Activated CD4-positive, alpha-beta T cell treated with anti-CD3 and anti-CD28 coated beads for 36 hours (primary cell): Measurements from ENCODE around the gene CFAP46. TPM values are rescaled to one million over a fixed set of nuclear protein-coding genes. Genes with fewer than 3 reads are reported as not detected.
"Not testable (repeated sequence)": the region's sequence is repeated elsewhere in the genome, so short reads cannot be mapped to it uniquely, and the experiment has no call there.

Experiments
- ATAC-seq: fragments of 200-7000 bp; cut with Tn5 transposase; one replicate; pipeline ENCODE4 v1.10.0; 2021; ENCODE audit warnings: mild to moderate bottlenecking, moderate library complexity
- CTCF ChIA-PET: fragments of 350-600 bp; sonication (Branson Sonifier 250); formaldehyde crosslinking; loops from one replicate; lab custom pipeline; 2021; ENCODE audit warnings: antibody characterized with exemption; lab: Charles Lee
- POLR2A ChIA-PET: fragments of 350-600 bp; sonication (Branson Sonifier 250); formaldehyde crosslinking; loops from one replicate; lab custom pipeline; 2021; ENCODE audit warnings: antibody characterized with exemption, inconsistent platforms; lab: Charles Lee
- DNase-seq: peaks from one replicate; pipeline ENCODE4 v3.0.0-alpha.2; 2020
- H3K27ac Mint-ChIP-seq: one replicate; pipeline ENCODE4 v1.8.0; 2021; ENCODE audit warnings: mixed read lengths
- H3K27me3 Mint-ChIP-seq: one replicate; pipeline ENCODE4 v1.8.0; 2021; ENCODE audit warnings: mixed read lengths
- H3K36me3 Mint-ChIP-seq: one replicate; pipeline ENCODE4 v1.8.0; 2021; ENCODE audit warnings: low read depth, mixed read lengths
- H3K4me1 Mint-ChIP-seq: one replicate; pipeline ENCODE4 v1.8.0; 2021; ENCODE audit warnings: mixed read lengths
- H3K4me3 Mint-ChIP-seq: one replicate; pipeline ENCODE4 v1.8.0; 2021; ENCODE audit warnings: mild to moderate bottlenecking, moderate library complexity, mixed read lengths
- H3K9me3 Mint-ChIP-seq: one replicate; pipeline ENCODE4 v1.8.0; 2021; ENCODE audit warnings: low read depth, mixed read lengths
- intact Hi-C, 2 experiments: fragments of 100-400 bp; cut with DNase I in 1 of 2; cut with micrococcal nuclease in 1 of 2; formaldehyde crosslinking; loops; one replicate each; pipeline versions ENCODE4 v1.14.2 to v1.15.1; 2022 to 2024; cut with DNase I, micrococcal nuclease
- total RNA-seq, 2 experiments: library from RNA; stranded (reverse); gene quantifications; one replicate each; pipeline ENCODE4 v1.2.3, GENCODE V29; 2021

CFAP46 gene
- total RNA-seq, 2 experiments from 2014 or later: 0.16 to 0.21 TPM

GRCh38 chr10:132904814-132905649 lies 37.3 kb downstream of the CFAP46 start:
- H3K4me3 Mint-ChIP-seq: no peak overlapping the region
- DNase-seq: peak; percentile 68

DNA sequence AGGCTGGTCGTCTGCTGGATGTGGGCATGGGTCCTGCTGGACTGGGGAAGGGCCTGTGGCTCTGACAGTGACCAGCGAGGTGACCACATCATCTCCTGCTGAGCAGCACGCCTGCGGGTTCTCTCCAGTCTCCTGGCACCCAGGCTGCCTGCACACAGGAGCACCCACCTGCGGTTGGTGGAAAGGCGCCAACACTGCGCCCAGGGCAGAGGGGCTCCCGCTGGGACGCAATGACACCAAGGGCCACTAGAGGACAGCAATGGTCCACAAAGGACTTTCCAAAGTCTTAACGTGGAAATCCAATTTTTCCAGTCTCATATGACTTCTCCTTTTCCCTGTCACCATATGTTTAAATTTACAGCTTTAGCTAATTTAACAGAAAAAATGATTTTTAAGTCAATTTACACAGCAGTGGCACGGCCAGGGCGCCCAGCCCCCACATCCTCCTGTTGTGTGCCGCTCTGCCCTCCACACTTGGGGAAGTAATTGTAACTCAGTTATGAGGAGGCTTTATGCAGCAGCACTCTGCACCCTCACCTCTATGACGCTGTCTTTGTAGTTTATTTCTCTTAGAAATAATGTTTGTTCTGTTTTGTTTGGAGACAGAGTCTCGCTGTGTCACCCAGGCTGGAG lies 38.1 kb downstream of the CFAP46 start:
- Mint-ChIP-seq H3K9me3 (peaks cover 6% of the 10 kb centered on the region), H3K4me1 (peaks cover 14% of the 10 kb centered on the region), H3K27me3 (peaks cover 13% of the 10 kb centered on the region), H3K4me3 (no peak overlapping the region), H3K27ac (no peak overlapping the region), H3K36me3 (no peaks in the 10 kb centered on the region)
- ChIA-PET POLR2A (no interaction called here), CTCF (interaction anchor here (0.7 to 2.1 kb wide), 6 partner anchors 9 to 352 kb away, joined by 3 to 10 read pairs (median 3); no protein-coding TSS in a partner anchor)
- peak; percentile 75 for DNase-seq
- intact Hi-C loops: loop anchor here (1.0 to 5.0 kb wide), 3 partner anchors 59 to 223 kb away; no protein-coding TSS in a partner anchor
- peak; percentile 69 for ATAC-seq

More at GRCh38 chr10:132904814-132905649, 37.3 kb downstream of the CFAP46 start:
- Mint-ChIP-seq H3K4me1 (peaks cover 14% of the 10 kb centered on the region), H3K27ac (no peak overlapping the region), H3K9me3 (peaks cover 6% of the 10 kb centered on the region), H3K36me3 (no peaks in the 10 kb centered on the region), H3K27me3 (peaks cover 13% of the 10 kb centered on the region)
- CTCF ChIA-PET: interaction anchor here (0.6 to 2.1 kb wide), 7 partner anchors 9 to 600 kb away, joined by 3 to 10 read pairs (median 3); no protein-coding TSS in a partner anchor
- peak; percentile 79 for ATAC-seq
- POLR2A ChIA-PET: no interaction called here
- intact Hi-C loops: loop anchor here (1.0 to 5.0 kb wide), 3 partner anchors 58 to 222 kb away; no protein-coding TSS in a partner anchor

DNA sequence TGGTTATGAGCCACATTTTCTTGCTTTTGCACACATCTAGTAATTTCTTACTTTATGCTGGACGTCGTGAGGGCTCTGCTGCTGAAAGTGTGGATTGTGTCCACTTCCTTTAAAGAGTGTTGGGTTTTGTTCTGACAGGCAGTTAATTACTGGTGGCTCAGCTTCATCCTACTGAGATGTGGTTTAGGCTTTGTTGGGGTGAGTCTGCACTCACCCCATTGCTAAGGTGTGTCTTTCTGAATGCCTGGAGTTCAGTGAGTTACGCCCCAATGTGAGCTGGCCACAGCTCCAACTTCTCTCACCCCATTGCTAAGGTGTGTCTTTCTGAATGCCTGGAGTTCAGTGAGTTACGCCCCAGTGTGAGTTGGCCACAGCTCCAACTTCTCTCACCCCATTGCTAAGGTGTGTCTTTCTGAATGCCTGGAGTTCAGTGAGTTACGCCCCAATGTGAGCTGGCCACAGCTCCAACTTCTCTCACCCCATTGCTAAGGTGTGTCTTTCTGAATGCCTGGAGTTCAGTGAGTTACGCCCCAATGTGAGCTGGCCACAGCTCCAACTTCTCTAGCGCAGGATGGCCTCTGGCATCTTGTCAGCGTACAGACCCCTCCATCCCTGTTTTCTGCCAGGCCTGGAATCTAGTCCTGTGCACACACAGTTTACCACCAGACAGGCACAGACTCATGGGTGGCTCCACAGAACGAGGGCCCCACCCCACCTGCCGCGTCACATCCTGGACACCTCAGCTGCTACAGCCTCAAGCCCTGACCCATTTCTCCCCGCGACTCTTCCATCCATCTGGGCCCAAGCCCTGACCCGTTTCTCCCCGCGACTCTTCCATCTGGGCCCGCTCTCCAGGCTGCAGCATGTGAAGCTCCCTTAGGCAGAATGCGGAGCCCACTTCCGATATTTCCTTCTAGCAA lies 39.5 kb downstream of the CFAP46 start:
- H3K27ac Mint-ChIP-seq, H3K9me3 Mint-ChIP-seq, ATAC-seq, POLR2A ChIA-PET, H3K36me3 Mint-ChIP-seq, H3K4me3 Mint-ChIP-seq: not testable (repeated sequence)
- H3K4me1 Mint-ChIP-seq: peaks cover 14% of the 10 kb centered on the region
- CTCF ChIA-PET: interaction anchor here (0.6 to 1.1 kb wide), 6 partner anchors 116 to 424 kb away, joined by 3 to 4 read pairs (median 3); no protein-coding TSS in a partner anchor
- intact Hi-C loops: loop anchor here in 1 of 2 experiments (5.0 kb wide), 1 partner anchor 224 kb away; no protein-coding TSS in a partner anchor
- peaks cover 13% of the 10 kb centered on the region for H3K27me3 Mint-ChIP-seq
- peak; percentile 2 for DNase-seq

DNA sequence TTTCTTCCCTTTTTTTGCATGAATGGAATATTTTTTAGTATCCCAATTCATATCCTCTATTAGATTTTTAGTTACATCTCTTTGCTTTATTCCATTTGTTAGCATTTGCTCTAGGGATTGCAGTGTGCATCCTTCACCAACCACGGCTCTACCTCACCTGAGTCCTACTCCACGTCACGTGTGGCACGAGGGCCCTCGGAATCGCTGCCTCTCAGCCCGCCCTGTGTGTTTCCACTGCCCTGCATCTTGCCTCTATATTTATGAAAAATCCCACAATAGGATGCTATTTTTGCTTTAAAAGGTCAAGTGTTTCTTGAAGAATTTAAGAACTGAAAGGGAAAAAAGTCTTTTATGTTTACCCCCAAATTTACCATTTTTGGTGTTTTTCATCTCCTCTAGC lies 41.0 kb downstream of the CFAP46 start:
- no peaks in the 10 kb centered on the region for H3K36me3 Mint-ChIP-seq
- intact Hi-C loops: loop anchor here in 1 of 2 experiments (5.0 kb wide), 1 partner anchor 226 kb away; no protein-coding TSS in a partner anchor
- ATAC-seq (no peak), DNase-seq (no peak)
- no peak overlapping the region for H3K27ac Mint-ChIP-seq
- peaks cover 6% of the 10 kb centered on the region for H3K9me3 Mint-ChIP-seq
- peaks cover 14% of the 10 kb centered on the region for H3K4me1 Mint-ChIP-seq
- H3K27me3 Mint-ChIP-seq: peaks cover 12% of the 10 kb centered on the region
- H3K4me3 Mint-ChIP-seq: no peak overlapping the region
- ChIA-PET CTCF (interaction anchor here (0.5 to 0.9 kb wide), 2 partner anchors 18 to 206 kb away, joined by 3 read pairs; no protein-coding TSS in a partner anchor), POLR2A (no interaction called here)

- DNase-seq (peak; percentile 1), ATAC-seq (no peak)
- ChIA-PET CTCF (interaction anchor here (0.6 to 0.8 kb wide), 2 partner anchors 145 to 243 kb away, joined by 3 read pairs; no protein-coding TSS in a partner anchor), POLR2A (no interaction called here)
- H3K36me3 Mint-ChIP-seq: no peaks in the 10 kb centered on the region
- H3K27me3 Mint-ChIP-seq: peaks cover 12% of the 10 kb centered on the region
- H3K27ac Mint-ChIP-seq: no peak overlapping the region
- intact Hi-C loops: loop anchor here in 1 of 2 experiments (5.0 kb wide), 1 partner anchor 227 kb away; no protein-coding TSS in a partner anchor
- peaks cover 12% of the 10 kb centered on the region for H3K4me1 Mint-ChIP-seq
- H3K9me3 Mint-ChIP-seq: peaks cover 6% of the 10 kb centered on the region
- no peak overlapping the region for H3K4me3 Mint-ChIP-seq
Observed at GRCh38 chr10:132900211-132900756, 42.1 kb downstream of the CFAP46 start.

DNA sequence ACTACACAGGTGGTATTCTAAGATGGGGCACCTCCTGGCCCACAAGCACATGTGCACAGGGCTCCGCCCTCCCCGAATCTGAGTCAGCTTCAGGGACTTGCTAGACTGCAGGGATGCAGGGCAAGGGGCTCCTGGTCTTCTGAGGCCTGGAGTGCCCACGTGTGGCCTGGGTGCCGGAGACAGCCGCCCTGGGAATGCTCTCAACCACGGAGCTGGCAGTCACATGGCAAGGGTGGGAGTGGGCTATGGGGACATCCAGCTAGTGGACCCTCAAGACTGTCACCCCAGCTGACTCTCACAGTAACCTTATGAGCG lies 42.7 kb downstream of the CFAP46 start:
- peaks cover 11% of the 10 kb centered on the region for H3K27me3 Mint-ChIP-seq
- peaks cover 6% of the 10 kb centered on the region for H3K4me1 Mint-ChIP-seq
- DNase-seq (no peak), ATAC-seq (no peak)
- POLR2A ChIA-PET: no interaction called here
- intact Hi-C loops: loop anchor here (5.0 to 10.0 kb wide), 2 partner anchors 228 to 245 kb away; no protein-coding TSS in a partner anchor
- peaks cover 6% of the 10 kb centered on the region for H3K9me3 Mint-ChIP-seq
- H3K27ac Mint-ChIP-seq: no peak overlapping the region
- CTCF ChIA-PET: interaction anchor here (0.6 kb wide), 1 partner anchor 145 kb away, joined by 3 read pairs; no protein-coding TSS in a partner anchor
- H3K36me3 Mint-ChIP-seq: no peaks in the 10 kb centered on the region
- no peak overlapping the region for H3K4me3 Mint-ChIP-seq

- Mint-ChIP-seq H3K4me3 (no peak overlapping the region), H3K36me3 (no peaks in the 10 kb centered on the region), H3K27ac (no peak overlapping the region), H3K27me3 (peaks cover 11% of the 10 kb centered on the region), H3K9me3 (peaks cover 6% of the 10 kb centered on the region), H3K4me1 (peaks cover 1% of the 10 kb centered on the region)
- peak; percentile 2 for DNase-seq
- intact Hi-C loops: loop anchor here in 1 of 2 experiments (10.0 kb wide), 1 partner anchor 244 kb away; no protein-coding TSS in a partner anchor
- ChIA-PET POLR2A (no interaction called here), CTCF (interaction anchor here (0.6 kb wide), 1 partner anchor 146 kb away, joined by 3 read pairs; no protein-coding TSS in a partner anchor)
- ATAC-seq: no peak
Observed at GRCh38 chr10:132899054-132899750, 43.2 kb downstream of the CFAP46 start.

DNA sequence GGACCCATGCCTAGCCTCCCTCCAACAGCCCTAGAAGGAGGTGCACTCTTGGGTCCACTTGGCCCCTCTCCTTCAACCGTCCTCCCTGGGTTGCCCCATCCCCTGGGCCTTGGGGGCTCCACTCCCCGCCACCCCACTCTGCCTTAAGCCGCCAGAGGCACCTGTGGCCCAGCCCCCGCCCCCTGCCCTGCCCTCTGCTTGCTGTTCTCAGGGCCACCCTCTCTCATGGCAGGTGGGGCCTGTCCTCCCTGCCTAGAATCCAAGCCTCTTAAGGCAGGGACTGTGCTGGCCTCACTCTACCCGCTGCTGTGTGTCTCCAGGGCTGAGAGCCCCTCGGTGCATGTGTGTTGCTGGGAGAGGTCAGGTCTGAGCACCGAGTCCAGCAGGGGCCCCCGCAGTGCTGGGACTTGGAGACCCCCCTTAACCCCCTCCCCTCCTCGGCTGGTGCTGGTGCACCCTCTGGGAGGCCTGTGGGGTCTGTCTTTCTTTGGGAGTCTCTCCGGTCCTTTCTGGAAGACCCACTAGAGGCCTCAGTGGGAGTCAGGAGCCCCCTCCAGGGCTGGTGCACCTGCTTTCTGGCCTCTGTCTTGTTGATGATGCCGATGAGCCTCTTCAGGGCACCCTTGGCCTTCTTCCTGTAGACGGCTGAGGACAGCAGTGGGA lies 43.8 kb downstream of the CFAP46 start:
- Mint-ChIP-seq H3K9me3 (peaks cover 6% of the 10 kb centered on the region), H3K27me3 (peaks cover 13% of the 10 kb centered on the region), H3K4me3 (no peak overlapping the region), H3K27ac (no peak overlapping the region), H3K4me1 (no peaks in the 10 kb centered on the region), H3K36me3 (no peaks in the 10 kb centered on the region)
- ChIA-PET POLR2A (no interaction called here), CTCF (no interaction called here)
- intact Hi-C loops: loop anchor here in 1 of 2 experiments (10.0 kb wide), 1 partner anchor 244 kb away; no protein-coding TSS in a partner anchor
- DNase-seq (peak; percentile 2), ATAC-seq (no peak)

DNA sequence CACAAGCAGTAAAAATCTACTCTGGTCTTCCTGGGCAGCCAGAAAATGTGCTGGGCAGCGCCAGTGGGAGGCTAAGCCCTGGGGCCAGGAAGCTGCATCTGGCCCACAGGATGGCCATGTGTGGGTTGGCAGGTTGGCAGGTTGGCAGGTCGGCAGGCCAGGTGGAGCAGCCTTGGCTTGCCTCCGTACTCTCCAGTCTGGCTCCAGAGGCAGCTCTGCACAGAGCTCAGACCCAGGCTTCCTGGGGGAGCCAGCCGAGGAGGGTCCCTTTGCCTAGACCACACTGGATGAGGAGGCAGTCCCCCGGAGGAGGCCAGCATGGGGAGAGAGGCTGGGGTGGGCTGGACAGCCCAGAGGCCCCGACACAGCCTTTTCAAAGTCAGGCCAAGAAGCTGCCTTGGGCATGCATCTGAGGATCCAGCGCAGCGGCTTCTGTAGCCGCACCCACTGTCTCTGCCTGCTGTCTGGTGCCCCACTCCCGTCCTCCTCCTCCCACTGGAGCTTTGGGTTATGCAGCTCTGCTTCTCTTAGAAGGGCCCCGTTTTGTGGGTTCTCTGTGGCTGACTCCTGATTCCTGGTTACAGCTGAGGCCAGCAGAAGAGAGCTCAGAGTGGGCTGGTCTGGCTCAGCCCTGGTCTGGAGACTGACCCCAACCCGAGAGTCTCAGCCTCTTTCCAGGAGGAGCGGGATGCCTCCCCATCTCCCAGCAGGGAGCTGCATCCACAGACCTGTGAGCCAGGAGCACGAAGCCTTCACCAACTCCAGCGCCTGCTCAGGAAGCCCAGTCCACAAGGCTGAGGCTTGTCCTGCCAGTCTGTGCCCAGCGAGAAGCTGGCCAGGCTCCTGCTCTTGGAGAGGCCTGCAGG lies 44.6 kb downstream of the CFAP46 start:
- intact Hi-C loops: loop anchor here in 1 of 2 experiments (10.0 kb wide), 1 partner anchor 243 kb away; no protein-coding TSS in a partner anchor
- peak; percentile 2 for DNase-seq
- ATAC-seq: no peak
- Mint-ChIP-seq H3K36me3 (no peaks in the 10 kb centered on the region), H3K4me1 (no peaks in the 10 kb centered on the region), H3K4me3 (no peak overlapping the region), H3K27me3 (peaks cover 15% of the 10 kb centered on the region), H3K9me3 (peaks cover 6% of the 10 kb centered on the region), H3K27ac (no peak overlapping the region)
- POLR2A ChIA-PET: no interaction called here
- CTCF ChIA-PET: no interaction called here
